Lower leg skin (tissue), 3 donors: ENCODE results near the gene BRWD1.

Experiments
- CTCF ChIP-seq, 3 donors: fragments of 450-650 bp; IDR thresholded peaks; one replicate each; pipeline ENCODE4 v1.5.1; 2016; ENCODE audit warnings: antibody characterized with exemption in 3 of 3, mild to moderate bottlenecking in 3 of 3, moderate library complexity in 2 of 3
- POLR2A ChIP-seq, 2 donors: fragments of 450-650 bp; IDR thresholded peaks; one replicate each; pipeline ENCODE4 v1.6.1; 2016 to 2017; ENCODE audit warnings: antibody characterized with exemption in 2 of 2, mild to moderate bottlenecking in 1 of 2, moderate library complexity in 1 of 2

- TF ChIP-seq CTCF (IDR thresholded peaks at IDR 0.05) (no peak), POLR2A (IDR thresholded peaks at IDR 0.05) (no peak)
Observed at GRCh38 chr21:39359382-39359781, 46.0 kb upstream of the BRWD1 start.
